Tibial nerve (tissue), 4 donors: ENCODE results near the gene AUH. TPM values are rescaled to one million over a fixed set of nuclear protein-coding genes. Genes with fewer than 3 reads are reported as not detected.

ENCODE experiments used
- DNase-seq, 2 donors: peaks; one replicate each; pipeline ENCODE4 v3.0.0-alpha.2; 2019; ENCODE audit warnings: low spot score in 2 of 2
- H3K27ac ChIP-seq, 4 donors: fragments of 200-600 bp; sonication (generic) in 3 of 4; one replicate each; pipeline ENCODE4 v1.5.1; 2017 to 2019; ENCODE audit warnings: mild to moderate bottlenecking in 1 of 4
- H3K27me3 ChIP-seq, 2 donors: fragments of 200-600 bp; sonication (generic) in 1 of 2; one replicate each; pipeline versions ENCODE4 v1.5.1 to v1.6.0; 2017 to 2019
- H3K36me3 ChIP-seq, 3 donors: fragments of 200-600 bp; sonication (generic); one replicate each; pipeline ENCODE4 v1.5.1; 2018 to 2019
- H3K4me1 ChIP-seq, 4 donors: fragments of 200-600 bp; sonication (generic) in 3 of 4; one replicate each; pipeline ENCODE4 v1.5.1; 2017 to 2019
- H3K4me3 ChIP-seq, 4 donors: fragments of 200-600 bp; sonication (generic) in 3 of 4; one replicate each; pipeline ENCODE4 v1.5.1; 2017 to 2019; ENCODE audit warnings: mild to moderate bottlenecking in 1 of 4, moderate library complexity in 1 of 4
- H3K9me3 ChIP-seq, 4 donors: fragments of 200-600 bp; sonication (generic) in 3 of 4; one replicate each; pipeline ENCODE4 v1.5.1; 2017 to 2019
- CTCF ChIP-seq, 5 experiments: fragments of 200-600 bp in 3 of 5; fragments of 450-650 bp in 2 of 5; sonication (generic) in 3 of 5; IDR thresholded peaks; one replicate each; pipeline ENCODE4 v1.5.1; 2016 to 2019; ENCODE audit warnings: antibody characterized with exemption in 5 of 5, mild to moderate bottlenecking in 3 of 5, moderate library complexity in 2 of 5
- EP300 ChIP-seq, 2 donors: sonication (generic); formaldehyde crosslinking; IDR thresholded peaks; one replicate each; pipeline ENCODE4 v1.6.1; 2017; ENCODE audit warnings: antibody characterized with exemption in 2 of 2, mild to moderate bottlenecking in 1 of 2
- POLR2A ChIP-seq, 2 donors: fragments of 450-650 bp; IDR thresholded peaks; one replicate each; pipeline ENCODE4 v1.6.1; 2017; ENCODE audit warnings: antibody characterized with exemption in 2 of 2, mild to moderate bottlenecking in 2 of 2, moderate library complexity in 2 of 2
- WGBS, 2 donors: methylation state at CpG; one replicate each; pipeline ENCODE4 v1.1.5; 2018; 5-methylcytosine and 5-hydroxymethylcytosine counted together
- total RNA-seq, 4 donors: library from RNA; depleted of rRNA; stranded (reverse); fragments of >200 nt; gene quantifications; one replicate each; pipeline ENCODE4 v1.1.0, GENCODE V29; 2016

The AUH gene
- total RNA-seq, 4 donors from 2014 or later, result 40.5 to 70.1 (median 44.9) TPM

GRCh38 chr9:91333551-91333950 lies 28.2 kb downstream of the AUH start:
- H3K4me1 ChIP-seq, result peaks cover 0 to 19% (median 4%) of the 10 kb centered on the region in 4 donors
- no peaks in the 10 kb centered on the region for H3K9me3 ChIP-seq
- no peak overlapping the region for H3K4me3 ChIP-seq
- DNase-seq, result no peak
- no peak overlapping the region for H3K27ac ChIP-seq
- H3K27me3 ChIP-seq, result no peaks in the 10 kb centered on the region
- WGBS, 2 donors, result 83 to 85% methylated on average over 1 of the region's 1 CpG
- TF ChIP-seq CTCF (IDR thresholded peaks at IDR 0.05) (no peak), EP300 (IDR thresholded peaks at IDR 0.05) (no peak), POLR2A (IDR thresholded peaks at IDR 0.05) (no peak)
- peaks cover 0 to 18% (median 0%) of the 10 kb centered on the region in 3 donors for H3K36me3 ChIP-seq

- no peak for TF ChIP-seq CTCF (IDR thresholded peaks at IDR 0.05)
- TF ChIP-seq POLR2A (IDR thresholded peaks at IDR 0.05), result no peak
- TF ChIP-seq EP300 (IDR thresholded peaks at IDR 0.05), result no peak
- WGBS, 2 donors, result 61 to 66% methylated on average over 12 of the region's 12 CpGs
- H3K36me3 ChIP-seq, result peaks cover 0 to 19% (median 5%) of the 10 kb centered on the region in 3 donors
- no peak overlapping the region for H3K4me3 ChIP-seq
- peaks cover 0 to 19% (median 4%) of the 10 kb centered on the region in 4 donors for H3K4me1 ChIP-seq
- H3K9me3 ChIP-seq, result peaks cover 0 to 3% (median 0%) of the 10 kb centered on the region in 4 donors
- DNase-seq, result no peak
- peak overlapping the region in 1 of 4 donors; percentile 2 for H3K27ac ChIP-seq
- H3K27me3 ChIP-seq, result no peaks in the 10 kb centered on the region
Observed at GRCh38 chr9:91332546-91333231, 29.0 kb downstream of the AUH start.

- Histone ChIP-seq H3K4me1 (peaks cover 0 to 19% (median 4%) of the 10 kb centered on the region in 4 donors), H3K27ac (no peak overlapping the region), H3K4me3 (no peak overlapping the region), H3K36me3 (peaks cover 0 to 28% (median 5%) of the 10 kb centered on the region in 3 donors), H3K27me3 (no peaks in the 10 kb centered on the region), H3K9me3 (peaks cover 0 to 6% (median 0%) of the 10 kb centered on the region in 4 donors)
- DNase-seq, result no peak
- WGBS, 2 donors, result 83 to 88% methylated on average over 7 of the region's 7 CpGs
- no peak for TF ChIP-seq CTCF (IDR thresholded peaks at IDR 0.05)
- TF ChIP-seq EP300 (IDR thresholded peaks at IDR 0.05), result no peak
- TF ChIP-seq POLR2A (IDR thresholded peaks at IDR 0.05), result no peak
Observed at GRCh38 chr9:91331849-91332248, 29.9 kb downstream of the AUH start.

- peaks cover 0 to 6% (median 0%) of the 10 kb centered on the region in 4 donors for H3K9me3 ChIP-seq
- H3K27me3 ChIP-seq, result no peaks in the 10 kb centered on the region
- 89 to 93% methylated on average over 6 of the region's 6 CpGs for WGBS, 2 donors
- DNase-seq, result no peak
- H3K4me3 ChIP-seq, result no peak overlapping the region
- no peak overlapping the region for H3K27ac ChIP-seq
- peaks cover 0 to 42% (median 5%) of the 10 kb centered on the region in 3 donors for H3K36me3 ChIP-seq
- no peak for TF ChIP-seq POLR2A (IDR thresholded peaks at IDR 0.05)
- TF ChIP-seq CTCF (IDR thresholded peaks at IDR 0.05), result no peak
- no peak for TF ChIP-seq EP300 (IDR thresholded peaks at IDR 0.05)
- peaks cover 0 to 7% (median 4%) of the 10 kb centered on the region in 4 donors for H3K4me1 ChIP-seq
Observed at GRCh38 chr9:91328186-91328585, 33.5 kb downstream of the AUH start.

GRCh38 chr9:91321691-91322090 lies 40.0 kb downstream of the AUH start:
- Histone ChIP-seq H3K27me3 (no peaks in the 10 kb centered on the region), H3K36me3 (peaks cover 0 to 18% (median 0%) of the 10 kb centered on the region in 3 donors), H3K9me3 (no peaks in the 10 kb centered on the region), H3K4me1 (no peaks in the 10 kb centered on the region), H3K4me3 (no peak overlapping the region), H3K27ac (no peak overlapping the region)
- TF ChIP-seq POLR2A (IDR thresholded peaks at IDR 0.05) (no peak), CTCF (IDR thresholded peaks at IDR 0.05) (no peak), EP300 (IDR thresholded peaks at IDR 0.05) (no peak)
- no peak for DNase-seq
